Tibial nerve (tissue), 4 donors: ENCODE data around the gene POLR1C. TPM values are rescaled to one million over a fixed set of nuclear protein-coding genes. Genes with fewer than 3 reads are reported as not detected.
A peak's percentile ranks its signal among the peaks of the same experiment; 100 is the strongest.

Source experiments
- DNase-seq, 2 donors: peaks; one replicate each; pipeline ENCODE4 v3.0.0-alpha.2; 2019; ENCODE audit warnings: low spot score in 2 of 2
- H3K27ac ChIP-seq, 4 donors: fragments of 200-600 bp; sonication (generic) in 3 of 4; one replicate each; pipeline ENCODE4 v1.5.1; 2017 to 2019; ENCODE audit warnings: mild to moderate bottlenecking in 1 of 4
- H3K27me3 ChIP-seq, 2 donors: fragments of 200-600 bp; sonication (generic) in 1 of 2; one replicate each; pipeline versions ENCODE4 v1.5.1 to v1.6.0; 2017 to 2019
- H3K36me3 ChIP-seq, 3 donors: fragments of 200-600 bp; sonication (generic); one replicate each; pipeline ENCODE4 v1.5.1; 2018 to 2019
- H3K4me1 ChIP-seq, 4 donors: fragments of 200-600 bp; sonication (generic) in 3 of 4; one replicate each; pipeline ENCODE4 v1.5.1; 2017 to 2019
- H3K4me3 ChIP-seq, 4 donors: fragments of 200-600 bp; sonication (generic) in 3 of 4; one replicate each; pipeline ENCODE4 v1.5.1; 2017 to 2019; ENCODE audit warnings: mild to moderate bottlenecking in 1 of 4, moderate library complexity in 1 of 4
- H3K9me3 ChIP-seq, 4 donors: fragments of 200-600 bp; sonication (generic) in 3 of 4; one replicate each; pipeline ENCODE4 v1.5.1; 2017 to 2019
- EP300 ChIP-seq, 2 donors: sonication (generic); formaldehyde crosslinking; IDR thresholded peaks; one replicate each; pipeline ENCODE4 v1.6.1; 2017; ENCODE audit warnings: antibody characterized with exemption in 2 of 2, mild to moderate bottlenecking in 1 of 2
- POLR2A ChIP-seq, 2 donors: fragments of 450-650 bp; IDR thresholded peaks; one replicate each; pipeline ENCODE4 v1.6.1; 2017; ENCODE audit warnings: antibody characterized with exemption in 2 of 2, mild to moderate bottlenecking in 2 of 2, moderate library complexity in 2 of 2
- WGBS, 2 donors: methylation state at CpG; one replicate each; pipeline ENCODE4 v1.1.5; 2018; 5-methylcytosine and 5-hydroxymethylcytosine counted together
- total RNA-seq, 4 donors: library from RNA; depleted of rRNA; stranded (reverse); fragments of >200 nt; gene quantifications; one replicate each; pipeline ENCODE4 v1.1.0, GENCODE V29; 2016
- TF ChIP-seq, protein P1 (sequence below), 5 experiments: fragments of 200-600 bp in 3 of 5; fragments of 450-650 bp in 2 of 5; sonication (generic) in 3 of 5; IDR thresholded peaks; one replicate each; pipeline ENCODE4 v1.5.1; 2016 to 2019; ENCODE audit warnings: antibody characterized with exemption in 5 of 5, mild to moderate bottlenecking in 3 of 5, moderate library complexity in 2 of 5

POLR1C gene
- total RNA-seq, 4 donors from 2014 or later: 24.5 to 45.5 (median 29.7) TPM

DNA sequence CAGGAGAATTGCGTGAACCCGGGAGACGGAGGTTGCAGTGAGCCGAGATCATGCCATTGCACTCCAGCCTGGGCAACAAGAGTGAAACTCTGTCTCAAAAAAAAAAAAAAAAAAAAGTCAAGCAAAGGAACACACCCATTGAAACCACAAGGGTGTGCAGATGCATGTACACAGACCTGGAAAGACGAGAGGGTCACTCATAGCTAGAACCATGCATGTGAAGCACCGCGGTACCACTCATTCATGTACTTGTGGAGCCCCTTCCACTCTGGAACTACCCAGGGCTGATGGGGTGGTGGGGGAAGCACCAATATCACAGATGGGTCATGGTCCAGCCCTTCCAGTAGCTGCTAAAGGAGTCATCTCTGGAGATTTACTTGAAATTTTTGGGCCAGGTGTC, 46.9 kb upstream of the POLR1C start:
- TF ChIP-seq POLR2A (IDR thresholded peaks at IDR 0.05) (no peak), EP300 (IDR thresholded peaks at IDR 0.05) (no peak)
- TF ChIP-seq, protein P1, sequence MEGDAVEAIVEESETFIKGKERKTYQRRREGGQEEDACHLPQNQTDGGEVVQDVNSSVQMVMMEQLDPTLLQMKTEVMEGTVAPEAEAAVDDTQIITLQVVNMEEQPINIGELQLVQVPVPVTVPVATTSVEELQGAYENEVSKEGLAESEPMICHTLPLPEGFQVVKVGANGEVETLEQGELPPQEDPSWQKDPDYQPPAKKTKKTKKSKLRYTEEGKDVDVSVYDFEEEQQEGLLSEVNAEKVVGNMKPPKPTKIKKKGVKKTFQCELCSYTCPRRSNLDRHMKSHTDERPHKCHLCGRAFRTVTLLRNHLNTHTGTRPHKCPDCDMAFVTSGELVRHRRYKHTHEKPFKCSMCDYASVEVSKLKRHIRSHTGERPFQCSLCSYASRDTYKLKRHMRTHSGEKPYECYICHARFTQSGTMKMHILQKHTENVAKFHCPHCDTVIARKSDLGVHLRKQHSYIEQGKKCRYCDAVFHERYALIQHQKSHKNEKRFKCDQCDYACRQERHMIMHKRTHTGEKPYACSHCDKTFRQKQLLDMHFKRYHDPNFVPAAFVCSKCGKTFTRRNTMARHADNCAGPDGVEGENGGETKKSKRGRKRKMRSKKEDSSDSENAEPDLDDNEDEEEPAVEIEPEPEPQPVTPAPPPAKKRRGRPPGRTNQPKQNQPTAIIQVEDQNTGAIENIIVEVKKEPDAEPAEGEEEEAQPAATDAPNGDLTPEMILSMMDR (IDR thresholded peaks at IDR 0.05): no peak

DNA sequence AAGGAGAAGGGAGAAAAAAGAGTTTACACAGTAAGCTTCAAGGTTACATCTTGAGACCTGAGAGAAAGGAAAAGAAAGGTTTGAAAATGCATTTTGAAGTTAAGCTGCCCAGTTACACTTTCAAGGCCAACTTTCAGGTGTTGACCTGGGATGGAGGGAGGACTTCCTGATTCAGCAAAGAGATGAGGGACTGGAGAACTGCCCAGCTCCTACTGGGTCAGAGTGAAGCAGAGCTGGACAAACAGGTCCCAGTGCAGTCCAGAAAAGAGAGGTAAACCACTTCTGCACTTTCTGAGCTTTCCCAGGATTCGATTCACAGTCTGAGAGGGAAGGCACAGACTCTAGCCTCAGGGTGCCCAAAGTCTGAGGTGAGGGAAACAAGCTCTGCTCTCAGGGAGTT, 45.5 kb upstream of the POLR1C start:
- no peaks in the 10 kb centered on the region for H3K36me3 ChIP-seq
- H3K27ac ChIP-seq: no peak overlapping the region
- WGBS, 2 donors: 73 to 80% methylated on average over 1 of the region's 1 CpG
- peaks cover 0 to 4% of the 10 kb centered on the region in 2 donors for H3K27me3 ChIP-seq
- no peaks in the 10 kb centered on the region for H3K4me1 ChIP-seq
- DNase-seq: no peak
- no peak for TF ChIP-seq POLR2A (IDR thresholded peaks at IDR 0.05)
- TF ChIP-seq, protein P1 (IDR thresholded peaks at IDR 0.05): no peak
- no peak for TF ChIP-seq EP300 (IDR thresholded peaks at IDR 0.05)
- no peak overlapping the region for H3K4me3 ChIP-seq
- H3K9me3 ChIP-seq: no peaks in the 10 kb centered on the region

More for the DNA sequence above, 46.9 kb upstream of the POLR1C start:
- no peak overlapping the region for H3K27ac ChIP-seq
- H3K36me3 ChIP-seq: no peaks in the 10 kb centered on the region
- 90 to 92% methylated on average over 7 of the region's 7 CpGs for WGBS, 2 donors
- no peaks in the 10 kb centered on the region for H3K9me3 ChIP-seq
- no peak overlapping the region for H3K4me3 ChIP-seq
- H3K4me1 ChIP-seq: no peaks in the 10 kb centered on the region
- no peak for DNase-seq
- H3K27me3 ChIP-seq: peaks cover 0 to 16% of the 10 kb centered on the region in 2 donors

DNA sequence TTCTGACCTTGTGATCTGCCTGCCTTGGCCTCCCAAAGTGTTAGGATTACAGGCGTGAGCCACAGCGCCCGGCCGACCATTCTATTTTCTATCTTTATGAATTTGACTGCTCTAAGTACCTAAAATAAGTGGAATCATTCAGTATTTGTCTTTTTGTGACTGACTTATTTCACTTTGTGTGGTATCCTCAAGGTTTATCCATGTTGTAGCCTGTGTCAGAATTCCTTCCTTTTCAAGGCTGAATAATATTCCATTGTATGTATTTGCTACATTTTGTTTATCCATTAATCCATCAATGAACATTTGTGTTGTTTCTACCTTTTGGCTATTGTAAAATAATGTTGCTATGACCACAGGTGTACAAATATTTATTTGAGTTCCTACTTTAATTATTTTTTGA, 44.4 kb upstream of the POLR1C start:
- Histone ChIP-seq H3K27ac (no peak overlapping the region), H3K36me3 (no peaks in the 10 kb centered on the region), H3K9me3 (no peaks in the 10 kb centered on the region), H3K27me3 (peaks cover 0 to 1% of the 10 kb centered on the region in 2 donors), H3K4me3 (no peak overlapping the region), H3K4me1 (peaks cover 0 to 5% (median 2%) of the 10 kb centered on the region in 4 donors)
- WGBS, 2 donors: 97% methylated on average over 4 of the region's 4 CpGs
- no peak for DNase-seq
- no peak for TF ChIP-seq POLR2A (IDR thresholded peaks at IDR 0.05)
- TF ChIP-seq EP300 (IDR thresholded peaks at IDR 0.05): no peak
- TF ChIP-seq, protein P1 (IDR thresholded peaks at IDR 0.05): no peak

DNA sequence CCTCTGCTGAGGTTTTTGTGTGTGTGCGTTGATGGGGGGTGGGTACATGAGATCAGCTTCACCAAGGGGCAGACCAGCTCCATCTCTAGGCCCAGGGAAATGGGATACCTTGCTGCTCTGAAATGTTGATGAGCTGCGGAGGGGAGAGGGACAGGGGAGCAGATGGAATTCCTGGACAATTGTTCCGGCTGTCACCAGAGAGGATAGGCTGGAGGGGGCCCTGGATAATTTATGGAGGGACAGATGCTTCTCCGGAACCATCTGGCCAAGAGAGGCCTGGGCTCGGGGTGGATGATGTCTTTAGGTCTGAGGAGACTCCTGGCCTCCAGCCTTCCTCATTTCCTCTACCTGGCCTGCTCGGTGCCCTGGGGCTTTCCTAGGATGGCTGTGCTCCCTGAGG, 41.4 kb upstream of the POLR1C start:
- Histone ChIP-seq H3K27ac (no peak overlapping the region), H3K4me3 (no peak overlapping the region), H3K4me1 (peaks cover 0 to 30% (median 13%) of the 10 kb centered on the region in 4 donors), H3K27me3 (no peaks in the 10 kb centered on the region), H3K36me3 (no peaks in the 10 kb centered on the region), H3K9me3 (no peaks in the 10 kb centered on the region)
- 67 to 76% methylated on average over 6 of the region's 6 CpGs for WGBS, 2 donors
- TF ChIP-seq EP300 (IDR thresholded peaks at IDR 0.05): no peak
- TF ChIP-seq, protein P1 (IDR thresholded peaks at IDR 0.05): no peak
- TF ChIP-seq POLR2A (IDR thresholded peaks at IDR 0.05): no peak
- DNase-seq: no peak

DNA sequence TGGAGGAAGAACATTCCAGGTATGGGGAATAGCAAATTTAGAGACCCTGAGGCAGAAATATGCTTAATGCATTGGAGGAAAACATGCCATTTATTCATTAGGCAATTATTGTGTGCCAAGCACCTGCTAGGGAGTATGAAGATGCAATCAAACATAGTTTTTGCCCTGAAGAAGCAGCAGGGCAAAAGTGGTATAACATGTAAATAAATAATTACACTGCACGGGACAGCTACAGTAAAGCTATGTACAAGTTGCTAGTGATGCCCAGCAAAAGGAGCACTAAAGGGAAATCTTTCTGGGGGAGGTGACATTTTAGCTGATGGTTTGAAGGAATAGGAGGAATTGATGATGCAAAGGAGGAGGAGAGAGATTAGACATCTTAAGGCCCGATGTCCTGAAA, 40.1 kb upstream of the POLR1C start:
- Histone ChIP-seq H3K4me1 (peaks cover 0 to 34% (median 13%) of the 10 kb centered on the region in 4 donors), H3K27me3 (no peaks in the 10 kb centered on the region), H3K4me3 (peak overlapping the region; percentile 62 to 75 (median 68)), H3K36me3 (no peaks in the 10 kb centered on the region), H3K9me3 (no peaks in the 10 kb centered on the region), H3K27ac (peak overlapping the region; percentile 71 to 89 (median 88))
- TF ChIP-seq EP300 (IDR thresholded peaks at IDR 0.05): no peak
- TF ChIP-seq, protein P1 (IDR thresholded peaks at IDR 0.05): no peak
- TF ChIP-seq POLR2A (IDR thresholded peaks at IDR 0.05): no peak
- no peak for DNase-seq
- 29 to 41% methylated on average over 2 of the region's 2 CpGs for WGBS, 2 donors
